ENCODE data around the gene MSI2. TPM values are rescaled to one million over a fixed set of nuclear protein-coding genes. Genes with fewer than 3 reads are reported as not detected.

MSI2 gene
- total RNA-seq, 1 donor: 23.2 TPM

DNA sequence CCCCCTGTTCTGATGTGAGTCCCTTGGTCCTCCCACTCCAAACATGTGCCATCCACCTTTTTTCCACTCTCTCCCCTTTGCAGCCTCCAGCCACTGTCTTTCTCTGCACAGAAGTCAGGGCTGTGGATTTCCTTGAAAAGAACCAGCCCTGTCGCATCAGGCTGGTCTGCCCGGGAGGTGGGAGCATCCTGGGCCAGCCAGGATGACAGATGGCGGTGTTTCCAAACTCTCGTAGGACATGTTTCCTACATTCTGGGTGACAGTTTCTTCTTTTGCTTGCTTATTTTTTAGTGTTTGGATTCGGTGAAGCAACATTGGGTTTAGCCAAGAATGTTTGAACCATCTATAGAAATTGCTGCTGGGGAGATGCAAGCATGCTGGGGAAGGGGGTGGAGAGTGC, 388.0 kb downstream of the MSI2 start:
- Histone ChIP-seq H2AFZ (ENCODE audit: low read length) (no peak overlapping the region), H3K9me3 (ENCODE audit: low read depth, low read length) (no peaks in the 10 kb centered on the region), H3K4me1 (ENCODE audit: insufficient read depth, low read length) (no peaks in the 10 kb centered on the region), H3K4me2 (ENCODE audit: insufficient read depth, low read length) (no peak overlapping the region), H3K27ac (ENCODE audit: low read depth, low read length) (no peak overlapping the region), H3K4me3 (ENCODE audit: insufficient read depth, low read length) (no peak overlapping the region), H4K20me1 (ENCODE audit: insufficient read depth, low read length) (no peaks in the 10 kb centered on the region), H3K36me3 (ENCODE audit: insufficient read depth, low read length) (no peaks in the 10 kb centered on the region), H3K27me3 (ENCODE audit: insufficient read depth, low read length) (no peaks in the 10 kb centered on the region), H3K79me2 (ENCODE audit: insufficient read depth, low read length) (no peaks in the 10 kb centered on the region)
- DNase-seq (ENCODE audit: insufficient read length, low spot score, missing footprints): peak; percentile 35
- TF ChIP-seq, protein P1, sequence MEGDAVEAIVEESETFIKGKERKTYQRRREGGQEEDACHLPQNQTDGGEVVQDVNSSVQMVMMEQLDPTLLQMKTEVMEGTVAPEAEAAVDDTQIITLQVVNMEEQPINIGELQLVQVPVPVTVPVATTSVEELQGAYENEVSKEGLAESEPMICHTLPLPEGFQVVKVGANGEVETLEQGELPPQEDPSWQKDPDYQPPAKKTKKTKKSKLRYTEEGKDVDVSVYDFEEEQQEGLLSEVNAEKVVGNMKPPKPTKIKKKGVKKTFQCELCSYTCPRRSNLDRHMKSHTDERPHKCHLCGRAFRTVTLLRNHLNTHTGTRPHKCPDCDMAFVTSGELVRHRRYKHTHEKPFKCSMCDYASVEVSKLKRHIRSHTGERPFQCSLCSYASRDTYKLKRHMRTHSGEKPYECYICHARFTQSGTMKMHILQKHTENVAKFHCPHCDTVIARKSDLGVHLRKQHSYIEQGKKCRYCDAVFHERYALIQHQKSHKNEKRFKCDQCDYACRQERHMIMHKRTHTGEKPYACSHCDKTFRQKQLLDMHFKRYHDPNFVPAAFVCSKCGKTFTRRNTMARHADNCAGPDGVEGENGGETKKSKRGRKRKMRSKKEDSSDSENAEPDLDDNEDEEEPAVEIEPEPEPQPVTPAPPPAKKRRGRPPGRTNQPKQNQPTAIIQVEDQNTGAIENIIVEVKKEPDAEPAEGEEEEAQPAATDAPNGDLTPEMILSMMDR (IDR thresholded peaks at IDR 0.05; ENCODE audit: extremely low read depth, low read depth, low read length): no peak

DNA sequence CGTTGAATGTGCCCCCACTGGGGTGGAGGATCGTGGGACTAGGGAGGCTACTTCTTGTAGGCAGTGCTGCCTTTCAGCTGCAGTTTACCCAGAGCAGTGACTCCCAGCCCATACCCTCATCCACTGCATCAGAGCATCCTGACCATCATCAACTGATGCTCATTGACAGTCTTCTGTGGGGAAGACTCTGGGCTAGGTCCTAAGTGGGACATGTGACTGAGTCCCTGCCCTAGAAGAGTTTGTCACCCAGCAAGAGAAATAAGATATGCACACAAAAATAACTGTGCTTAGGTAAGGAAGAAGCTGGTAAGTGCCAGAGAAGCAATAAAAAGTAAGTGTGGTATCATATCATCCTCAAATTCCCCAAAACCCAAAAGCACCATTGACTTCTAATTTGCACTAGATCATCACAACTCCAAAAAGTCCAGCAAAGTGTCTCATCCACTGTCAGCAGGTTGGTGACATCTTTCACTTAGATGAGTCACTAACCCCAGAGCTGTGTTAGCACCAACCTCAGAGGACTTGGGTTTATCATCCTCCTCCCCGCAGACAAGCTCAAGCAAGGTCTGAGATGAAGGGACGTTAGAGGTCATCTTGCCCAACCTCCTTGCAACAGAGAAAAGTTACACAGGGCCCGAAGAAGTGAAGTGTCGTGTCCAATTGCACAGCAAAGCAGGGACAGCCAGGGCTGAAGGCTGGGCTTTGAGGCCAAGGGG, 389.8 kb downstream of the MSI2 start:
- Histone ChIP-seq H3K9me3 (ENCODE audit: low read depth, low read length) (no peaks in the 10 kb centered on the region), H3K4me2 (ENCODE audit: insufficient read depth, low read length) (no peak overlapping the region), H4K20me1 (ENCODE audit: insufficient read depth, low read length) (no peaks in the 10 kb centered on the region), H3K4me1 (ENCODE audit: insufficient read depth, low read length) (no peaks in the 10 kb centered on the region), H3K79me2 (ENCODE audit: insufficient read depth, low read length) (no peaks in the 10 kb centered on the region), H3K4me3 (ENCODE audit: insufficient read depth, low read length) (no peak overlapping the region), H3K36me3 (ENCODE audit: insufficient read depth, low read length) (no peaks in the 10 kb centered on the region), H2AFZ (ENCODE audit: low read length) (no peak overlapping the region), H3K27ac (ENCODE audit: low read depth, low read length) (no peak overlapping the region), H3K27me3 (ENCODE audit: insufficient read depth, low read length) (no peaks in the 10 kb centered on the region)
- DNase-seq (ENCODE audit: insufficient read length, low spot score, missing footprints): no peak
- TF ChIP-seq, protein P1 (IDR thresholded peaks at IDR 0.05; ENCODE audit: extremely low read depth, low read depth, low read length): no peak

DNA sequence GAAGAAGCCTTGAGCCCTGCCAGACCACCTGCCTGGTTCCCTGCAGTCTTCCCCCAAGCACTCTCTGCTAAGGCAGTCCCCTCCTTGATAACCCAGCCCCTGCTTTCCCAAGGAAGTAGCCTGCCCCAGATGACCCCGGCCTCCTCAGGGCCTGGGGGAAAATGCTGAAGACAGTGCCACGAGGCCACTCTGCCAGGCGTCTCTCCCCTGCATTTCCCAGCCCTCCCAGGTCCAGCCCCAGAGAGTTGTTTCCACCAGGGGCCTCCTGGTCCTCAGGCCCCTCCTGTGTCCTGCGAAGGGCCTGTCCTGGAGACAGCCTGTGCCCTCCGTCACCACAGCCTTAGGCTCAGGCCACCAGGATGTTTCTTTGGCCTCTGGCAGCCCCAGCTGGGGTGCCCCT, 392.4 kb downstream of the MSI2 start:
- no peaks in the 10 kb centered on the region for H3K27me3 ChIP-seq (ENCODE audit: insufficient read depth, low read length)
- H3K27ac ChIP-seq (ENCODE audit: low read depth, low read length): no peak overlapping the region

DNA sequence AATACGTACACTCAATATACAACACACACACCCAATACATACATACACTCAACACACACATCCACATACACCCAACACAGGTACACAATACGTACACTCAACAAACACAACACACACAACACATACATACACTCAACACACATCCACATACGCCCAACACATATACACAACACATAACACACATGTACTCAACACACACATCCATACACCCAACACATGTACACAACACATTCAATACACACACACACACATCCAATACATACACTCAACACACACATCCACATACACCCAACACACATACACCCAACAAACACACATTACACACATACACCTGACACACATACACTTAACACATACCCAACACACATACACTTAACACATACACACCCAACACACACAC, 392.9 kb downstream of the MSI2 start:
- DNase-seq (ENCODE audit: insufficient read length, low spot score, missing footprints): peak; percentile 41
- Histone ChIP-seq H3K4me3 (ENCODE audit: insufficient read depth, low read length) (no peak overlapping the region), H3K79me2 (ENCODE audit: insufficient read depth, low read length) (no peaks in the 10 kb centered on the region), H3K9me3 (ENCODE audit: low read depth, low read length) (no peaks in the 10 kb centered on the region), H3K27me3 (ENCODE audit: insufficient read depth, low read length) (no peaks in the 10 kb centered on the region), H3K4me2 (ENCODE audit: insufficient read depth, low read length) (no peak overlapping the region), H3K4me1 (ENCODE audit: insufficient read depth, low read length) (no peaks in the 10 kb centered on the region), H3K27ac (ENCODE audit: low read depth, low read length) (no peak overlapping the region), H4K20me1 (ENCODE audit: insufficient read depth, low read length) (no peaks in the 10 kb centered on the region), H2AFZ (ENCODE audit: low read length) (no peak overlapping the region), H3K36me3 (ENCODE audit: insufficient read depth, low read length) (no peaks in the 10 kb centered on the region)
- TF ChIP-seq, protein P1 (IDR thresholded peaks at IDR 0.05; ENCODE audit: extremely low read depth, low read depth, low read length): no peak

More for the DNA sequence above, 392.4 kb downstream of the MSI2 start:
- Histone ChIP-seq H3K4me1 (ENCODE audit: insufficient read depth, low read length) (no peaks in the 10 kb centered on the region), H2AFZ (ENCODE audit: low read length) (no peak overlapping the region), H3K4me2 (ENCODE audit: insufficient read depth, low read length) (no peak overlapping the region), H4K20me1 (ENCODE audit: insufficient read depth, low read length) (no peaks in the 10 kb centered on the region), H3K36me3 (ENCODE audit: insufficient read depth, low read length) (no peaks in the 10 kb centered on the region), H3K79me2 (ENCODE audit: insufficient read depth, low read length) (no peaks in the 10 kb centered on the region), H3K9me3 (ENCODE audit: low read depth, low read length) (no peaks in the 10 kb centered on the region), H3K4me3 (ENCODE audit: insufficient read depth, low read length) (no peak overlapping the region)
- DNase-seq (ENCODE audit: insufficient read length, low spot score, missing footprints): peak; percentile 17
- TF ChIP-seq, protein P1 (IDR thresholded peaks at IDR 0.05; ENCODE audit: extremely low read depth, low read depth, low read length): no peak
